SH-SY5Y (cell line): ENCODE data around the gene TNFRSF4.

Source experiments
- GATA2 ChIP-seq: IDR thresholded peaks from 2 replicates; pipeline ENCODE4 v1.6.1; 2011; ENCODE audit warnings: mild to moderate bottlenecking, low read depth, low read length
- GATA3 ChIP-seq: IDR thresholded peaks from 2 replicates; pipeline ENCODE4 v1.6.1; 2011; ENCODE audit warnings: low read depth, mild to moderate bottlenecking, low read length, moderate library complexity

The TNFRSF4 gene

DNA sequence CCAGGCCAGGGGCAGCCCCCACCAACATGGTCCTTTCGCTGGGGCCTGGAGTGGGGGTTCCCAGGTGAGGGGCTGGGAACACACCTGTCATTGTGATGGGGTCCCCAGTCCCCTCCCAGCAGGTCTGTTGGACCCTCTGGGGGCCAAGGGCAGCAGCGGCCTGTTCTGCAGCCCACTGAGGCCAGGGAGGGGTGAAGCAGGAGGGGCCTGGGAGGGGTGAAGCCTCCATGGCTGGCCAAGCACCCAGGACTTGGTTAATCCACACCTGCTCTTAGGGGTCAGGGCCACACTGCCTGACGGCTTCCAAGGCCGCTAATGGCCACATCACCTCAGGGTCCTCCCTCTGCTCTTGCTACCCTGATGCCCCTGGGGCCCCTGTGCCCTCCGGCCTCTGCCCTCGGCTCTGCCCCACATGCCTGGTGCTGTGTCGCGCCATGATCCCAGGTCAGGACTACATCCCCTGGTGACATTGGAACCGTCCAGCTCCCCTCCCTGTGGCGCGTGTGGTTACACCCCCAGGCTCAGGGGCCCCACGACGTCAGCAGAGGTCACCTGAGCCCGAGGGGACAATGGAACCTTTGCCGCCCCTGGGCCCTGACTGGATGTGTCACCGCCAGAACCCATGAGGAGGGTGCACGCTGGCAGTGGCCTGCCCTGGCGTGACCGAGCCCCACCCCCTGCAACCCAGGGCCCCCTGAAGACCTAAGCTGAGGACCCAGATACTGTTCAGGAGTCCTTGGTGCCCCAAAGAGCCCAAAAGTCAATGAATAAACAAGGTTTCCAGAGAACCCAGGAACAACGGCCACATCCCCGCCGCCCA, 14.6 kb downstream of the TNFRSF4 start:
- TF ChIP-seq GATA3 (no peak), GATA2 (no peak)

- TF ChIP-seq GATA3: no peak
- TF ChIP-seq GATA2: no peak
Observed at GRCh38 chr1:1198423-1199140, 15.4 kb downstream of the TNFRSF4 start.

DNA sequence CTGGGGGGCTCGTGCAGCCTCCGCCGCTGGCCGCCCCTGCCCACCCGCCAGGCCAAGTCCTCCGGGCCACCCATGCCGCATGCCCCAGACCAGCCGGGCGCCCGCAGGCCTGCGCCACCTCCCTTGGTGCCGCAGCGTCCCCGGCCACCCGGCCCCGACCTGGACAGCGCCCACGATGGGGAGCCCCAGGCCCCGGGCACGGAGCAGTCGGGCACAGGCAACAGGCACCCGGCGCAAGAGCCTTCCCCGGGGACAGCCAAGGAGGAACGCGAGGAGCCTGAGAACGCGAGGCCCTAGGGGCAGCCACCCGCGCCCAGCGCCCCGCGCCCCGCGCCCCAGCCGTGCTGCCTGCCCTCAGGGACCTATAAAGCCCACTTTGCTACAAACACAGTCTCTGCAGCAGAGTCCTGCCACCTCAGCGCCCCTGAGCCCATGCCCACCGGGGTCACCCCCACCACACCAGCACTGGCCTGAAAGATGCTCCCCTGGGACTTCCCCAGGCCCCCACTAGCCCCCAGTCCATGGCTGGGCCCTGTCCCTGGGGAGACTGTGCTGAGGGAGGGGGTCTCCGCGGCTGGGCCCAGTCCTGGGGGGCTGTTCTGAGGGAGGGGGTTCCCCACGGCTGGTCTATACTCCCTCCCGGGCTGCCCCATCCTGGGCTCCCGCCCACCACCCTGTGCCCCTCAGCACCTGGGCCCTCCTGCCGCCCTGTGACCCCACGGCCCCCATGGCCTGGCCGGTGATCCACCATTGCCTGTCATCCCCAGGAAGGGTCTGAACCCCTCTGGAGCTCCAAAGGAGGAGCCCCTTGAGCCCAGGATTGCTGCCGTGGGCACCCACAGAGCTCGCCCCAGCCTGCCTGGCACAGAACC, 16.2 kb downstream of the TNFRSF4 start:
- no peak for TF ChIP-seq GATA2

DNA sequence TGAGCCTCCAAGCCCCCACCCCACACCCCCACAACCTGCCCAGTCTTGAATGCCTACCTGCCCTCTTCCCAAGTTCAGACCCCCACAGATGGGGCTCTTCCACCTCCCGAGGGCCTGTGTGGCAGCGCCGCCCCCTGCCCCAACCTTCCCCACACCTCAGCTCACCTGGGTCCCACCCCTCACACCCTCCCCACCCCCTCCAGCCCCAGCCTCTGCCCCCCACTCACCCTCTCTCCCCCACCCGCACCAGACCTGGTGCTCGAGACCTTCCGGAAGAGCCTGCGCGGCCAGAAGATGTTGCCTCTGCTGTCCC, 16.8 kb downstream of the TNFRSF4 start:
- TF ChIP-seq GATA2 (no peak), GATA3 (no peak)

- no peak for TF ChIP-seq GATA3
- TF ChIP-seq GATA2: no peak
Observed at GRCh38 chr1:1196431-1197187, 17.3 kb downstream of the TNFRSF4 start.

DNA sequence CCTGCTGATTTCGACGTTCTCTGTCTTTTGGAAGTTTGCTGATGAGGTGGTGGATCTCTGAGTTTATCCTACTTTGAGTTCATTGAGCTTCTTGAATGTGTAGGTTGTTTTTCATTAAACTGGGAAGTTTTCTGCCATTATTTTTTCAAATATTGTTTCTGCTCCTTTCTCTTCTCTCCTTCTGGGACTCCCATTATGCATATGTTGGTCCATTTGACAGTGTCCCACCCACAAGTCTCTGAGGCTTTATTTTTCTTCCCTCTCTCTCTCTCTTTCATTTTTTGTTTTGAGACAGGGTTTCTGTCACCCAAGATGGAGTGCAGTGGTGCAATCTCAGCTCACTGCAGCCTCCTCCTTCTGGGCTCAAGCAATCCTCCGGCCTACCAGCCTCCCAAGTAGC, 19.2 kb downstream of the TNFRSF4 start:
- TF ChIP-seq GATA2: no peak
- no peak for TF ChIP-seq GATA3

- TF ChIP-seq GATA3 (no peak), GATA2 (no peak)
Observed at GRCh38 chr1:1191734-1192133, 22.2 kb downstream of the TNFRSF4 start.

DNA sequence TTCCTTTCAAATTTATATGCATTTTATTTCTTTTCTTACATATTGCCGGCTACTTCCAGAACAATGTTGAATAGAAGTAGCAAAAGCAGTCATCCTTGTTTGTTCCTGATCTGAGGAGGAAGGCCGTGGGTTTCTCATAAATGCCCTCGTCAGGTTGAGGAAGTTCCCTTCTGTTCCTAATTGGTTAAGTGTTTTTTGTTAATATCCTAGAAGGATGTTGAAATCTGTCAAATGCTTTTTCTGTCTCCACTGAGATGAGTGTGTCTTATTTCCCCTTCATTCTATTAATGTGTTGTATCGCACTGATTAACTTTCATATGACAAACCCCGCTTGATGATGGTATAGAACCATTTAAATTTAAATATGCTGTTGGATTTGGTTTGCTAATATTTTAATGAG, 24.8 kb downstream of the TNFRSF4 start:
- TF ChIP-seq GATA3 (no peak), GATA2 (no peak)

DNA sequence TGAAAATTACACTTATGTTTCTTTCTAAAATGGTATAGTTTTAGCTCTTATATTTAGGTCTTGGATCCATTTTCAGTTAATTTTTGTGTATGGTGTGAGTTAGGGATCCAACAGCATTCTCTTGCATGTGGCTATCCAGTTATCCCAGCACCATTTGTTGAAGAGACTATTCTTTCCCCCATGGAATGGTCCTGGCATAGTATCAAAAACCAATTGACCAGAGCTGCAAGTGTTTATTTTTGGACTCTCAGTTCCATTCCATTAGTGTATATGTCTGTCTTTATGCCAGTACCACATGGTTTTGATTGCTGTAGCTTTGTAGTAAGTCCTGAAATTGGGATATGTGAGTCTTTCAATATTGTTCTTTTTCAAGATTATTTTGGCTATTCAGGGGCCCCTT, 26.0 kb downstream of the TNFRSF4 start:
- TF ChIP-seq GATA3 (no peak), GATA2 (no peak)

DNA sequence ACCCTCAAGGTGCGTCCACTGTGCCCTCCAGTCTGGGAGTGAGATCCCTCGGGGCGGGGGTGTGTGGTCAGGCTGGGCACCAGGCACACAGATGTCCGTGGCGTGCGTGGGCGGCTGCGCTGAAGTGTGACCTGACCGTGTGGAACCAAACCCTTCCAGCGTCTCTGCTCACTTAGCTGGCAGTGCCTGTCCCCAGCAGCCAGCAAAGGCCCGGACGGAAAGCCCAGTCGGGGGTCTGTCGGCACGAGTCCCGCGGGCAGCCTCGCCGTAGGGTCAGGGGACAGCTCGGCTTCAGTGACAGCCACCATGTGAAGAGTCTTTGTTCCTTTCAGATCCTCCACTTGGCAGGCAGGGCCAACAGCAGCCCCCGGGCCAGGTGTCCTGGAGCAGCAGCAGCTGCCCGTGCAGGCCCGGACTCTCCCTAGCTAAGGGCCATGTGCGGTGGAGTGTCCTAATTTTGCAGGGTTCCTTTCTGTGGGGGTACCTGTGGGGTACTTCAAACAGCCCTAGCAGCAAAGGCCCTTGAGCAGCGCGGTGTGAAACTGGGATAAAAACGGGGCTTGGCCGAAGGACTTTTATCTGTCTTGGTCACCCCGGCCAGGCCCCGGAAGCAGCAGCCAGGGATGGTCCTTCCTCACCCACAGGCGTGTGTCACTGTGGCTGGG, 28.7 kb downstream of the TNFRSF4 start:
- TF ChIP-seq GATA3 (no peak), GATA2 (no peak)

- no peak for TF ChIP-seq GATA2
- no peak for TF ChIP-seq GATA3
Observed at GRCh38 chr1:1183833-1184775, 29.8 kb downstream of the TNFRSF4 start.

DNA sequence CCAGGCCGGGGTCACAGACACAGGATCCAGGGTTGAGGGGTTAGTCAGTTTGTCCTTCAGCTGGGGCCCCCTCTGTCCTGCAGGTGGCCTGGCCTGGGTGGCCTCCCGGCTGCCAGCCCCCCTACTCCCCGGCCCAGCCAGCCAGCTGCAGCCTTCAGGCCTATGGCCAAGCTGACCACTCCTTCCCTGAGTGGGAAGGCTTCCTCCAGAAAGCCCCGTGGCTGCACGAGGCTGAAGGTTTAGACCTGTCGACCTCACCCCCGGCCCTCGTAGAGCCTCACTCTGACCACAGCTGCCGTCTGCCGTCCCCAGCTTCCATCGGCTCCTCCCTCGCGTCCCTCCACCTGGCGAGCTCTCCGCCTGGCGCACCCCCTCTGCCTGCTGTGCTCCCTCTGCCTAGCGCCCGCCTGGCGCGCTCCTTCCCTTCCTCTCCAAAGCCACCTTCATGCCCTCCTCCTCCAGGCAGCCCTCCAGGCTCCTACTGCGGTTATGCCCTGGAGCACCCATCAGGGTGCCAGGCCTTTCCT, 30.7 kb downstream of the TNFRSF4 start:
- TF ChIP-seq GATA3 (no peak), GATA2 (no peak)
